NCI-H446 (cell line): ENCODE data around the gene MAPK8IP3.
"Not testable (repeated sequence)": the region's sequence is repeated elsewhere in the genome, so short reads cannot be mapped to it uniquely, and the experiment has no call there.

ENCODE experiments used
- DNase-seq, 2 experiments: peaks; one replicate each; lab custom pipeline; 2025; lab: John Stamatoyannopoulos, UW

The MAPK8IP3 gene

DNA sequence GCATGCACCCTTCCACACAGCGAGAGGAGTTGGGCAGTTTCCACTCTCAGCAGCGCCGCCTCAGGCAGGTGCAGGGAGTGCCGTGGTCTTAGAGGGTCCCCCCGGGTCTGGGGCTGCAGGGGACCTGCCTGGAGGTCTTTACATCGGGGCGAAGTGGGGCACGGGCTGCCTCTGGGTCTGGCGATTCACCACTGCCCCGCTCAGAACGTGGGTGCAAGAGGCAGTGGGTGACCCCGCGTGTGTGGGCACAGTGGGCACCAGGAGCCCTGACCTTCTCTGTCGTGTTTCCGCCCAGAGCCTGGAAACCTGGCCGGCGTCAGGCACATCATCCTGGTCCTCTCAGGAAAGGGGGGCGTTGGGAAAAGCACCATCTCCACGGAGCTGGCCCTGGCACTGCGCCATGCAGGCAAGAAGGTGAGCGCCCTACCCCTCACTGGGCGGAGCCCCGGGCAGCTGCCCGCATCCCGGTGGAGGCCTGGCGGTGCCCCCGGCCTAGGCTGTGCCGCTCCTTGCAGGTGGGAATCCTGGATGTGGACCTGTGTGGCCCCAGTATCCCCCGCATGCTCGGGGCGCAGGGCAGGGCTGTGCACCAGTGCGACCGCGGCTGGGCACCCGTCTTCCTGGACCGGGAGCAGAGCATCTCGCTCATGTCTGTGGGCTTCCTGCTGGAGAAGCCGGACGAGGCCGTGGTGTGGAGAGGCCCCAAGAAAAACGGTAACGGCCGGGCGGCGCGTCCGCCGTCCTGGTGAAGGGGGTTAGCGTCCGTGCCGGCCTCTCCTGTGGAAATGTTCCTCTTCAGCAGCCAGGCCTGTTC is 80.5 kb downstream of the MAPK8IP3 start:
- DNase-seq, result no peak

DNA sequence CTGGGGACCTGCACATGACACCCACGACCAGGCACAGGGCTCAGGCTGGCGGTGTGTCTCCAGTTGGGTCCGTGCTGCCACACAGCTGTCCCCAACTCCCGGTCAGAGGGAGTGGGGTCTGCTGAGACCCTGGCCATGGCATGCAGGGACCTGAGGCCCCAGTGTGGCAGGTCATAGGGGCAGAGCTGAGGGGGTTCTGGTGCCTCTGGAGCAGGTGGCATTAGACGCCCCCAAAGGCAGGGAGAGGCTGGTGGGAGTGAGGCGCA is 81.0 kb downstream of the MAPK8IP3 start:
- no peak for DNase-seq

DNA sequence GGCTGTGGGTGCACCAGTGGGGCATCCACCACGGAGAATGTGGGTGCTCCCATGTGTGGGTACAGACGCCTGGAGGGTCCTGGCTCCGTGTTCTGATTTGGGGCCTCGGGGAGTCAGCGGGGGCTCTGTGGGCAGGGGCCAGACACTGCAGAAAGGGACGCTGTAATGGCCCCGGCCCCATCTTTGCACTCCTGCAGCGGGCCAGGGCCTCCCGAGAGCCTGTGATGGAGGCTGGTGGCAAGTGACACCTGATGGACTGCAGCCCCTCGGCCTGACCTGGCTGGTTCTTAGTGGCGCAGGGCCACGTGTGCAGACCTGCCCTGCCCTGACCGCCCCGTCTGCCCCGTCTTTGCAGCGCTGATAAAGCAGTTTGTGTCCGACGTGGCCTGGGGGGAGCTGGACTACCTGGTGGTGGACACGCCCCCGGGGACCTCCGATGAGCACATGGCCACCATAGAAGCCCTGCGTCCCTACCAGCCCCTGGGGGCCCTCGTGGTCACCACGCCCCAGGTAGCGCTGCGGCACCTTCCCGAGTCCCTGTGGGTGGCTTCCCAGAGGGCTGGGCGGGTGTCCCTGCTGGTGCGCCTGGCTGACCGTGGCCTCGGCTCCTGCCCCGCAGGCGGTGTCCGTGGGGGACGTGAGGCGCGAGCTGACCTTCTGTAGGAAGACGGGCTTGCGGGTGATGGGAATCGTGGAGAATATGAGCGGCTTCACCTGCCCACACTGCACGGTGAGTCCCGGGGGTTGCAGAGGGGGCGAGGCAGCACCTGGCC is 81.5 kb downstream of the MAPK8IP3 start:
- DNase-seq, result no peak

DNA sequence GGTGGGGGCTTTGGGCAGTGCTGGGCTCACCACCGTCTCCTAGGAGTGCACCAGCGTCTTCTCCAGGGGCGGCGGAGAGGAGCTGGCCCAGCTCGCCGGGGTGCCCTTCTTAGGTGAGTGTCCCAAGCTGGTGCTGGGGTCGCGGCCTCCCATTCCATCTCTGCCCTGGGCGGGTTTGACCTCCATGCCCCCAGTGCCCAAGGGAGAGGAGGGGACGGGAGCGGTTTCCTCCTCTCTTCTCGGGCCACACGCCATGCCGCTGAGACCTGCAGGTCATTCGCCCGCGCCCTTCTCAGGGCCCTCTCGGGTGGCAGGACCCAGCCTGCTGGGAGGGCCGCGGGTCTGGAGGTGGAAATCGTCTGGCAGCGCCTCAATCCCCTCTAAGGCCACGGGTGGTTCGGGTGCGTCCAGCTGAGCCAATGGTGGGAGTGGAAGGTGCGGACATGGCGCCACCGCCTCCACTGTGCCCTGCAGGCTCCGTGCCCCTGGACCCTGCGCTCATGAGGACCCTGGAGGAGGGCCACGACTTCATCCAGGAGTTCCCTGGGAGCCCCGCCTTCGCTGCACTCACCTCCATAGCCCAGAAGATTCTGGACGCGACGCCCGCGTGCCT is 82.2 kb downstream of the MAPK8IP3 start:
- no peak for DNase-seq

DNA sequence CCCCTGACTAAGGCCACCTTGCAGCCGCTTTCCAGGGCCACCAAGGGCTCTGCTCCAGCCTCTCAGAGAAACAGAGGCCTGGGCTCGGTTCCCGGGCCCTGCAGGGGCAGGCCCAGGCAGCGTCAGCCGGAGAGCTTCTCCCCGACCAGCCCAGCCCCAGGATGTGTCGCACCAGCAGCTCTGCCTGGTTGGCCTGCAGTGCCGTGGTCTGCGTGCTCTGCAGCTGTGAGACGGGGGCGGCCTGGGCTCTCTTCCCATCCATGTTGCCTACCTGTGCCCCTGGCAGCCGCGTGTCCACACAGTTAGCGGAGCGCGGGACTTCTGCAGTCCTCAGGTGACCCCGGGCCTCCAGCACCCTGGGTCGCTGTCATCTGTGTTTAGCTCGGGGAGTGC is 82.7 kb downstream of the MAPK8IP3 start:
- DNase-seq, result no peak

DNA sequence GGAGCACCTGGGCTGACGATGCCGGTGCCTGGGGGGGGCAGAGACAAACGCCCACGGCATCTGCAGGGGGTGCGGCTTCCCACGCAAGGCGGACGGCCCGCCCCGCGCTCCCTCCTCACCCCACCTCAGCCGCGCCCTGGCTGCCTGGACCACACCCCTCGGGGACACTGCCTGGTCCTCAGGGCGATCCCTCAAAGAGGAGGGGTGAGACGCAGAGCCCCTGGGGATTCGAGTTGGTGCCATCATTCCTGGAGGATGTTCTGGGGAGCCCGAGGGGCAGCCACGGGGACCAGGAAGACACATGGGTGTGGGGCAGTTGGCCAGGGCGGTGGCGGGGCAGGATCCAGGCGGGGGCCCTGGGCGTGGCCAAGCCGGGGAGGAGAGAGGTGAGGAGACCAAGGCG is 83.6 kb downstream of the MAPK8IP3 start:
- DNase-seq, result no peak

DNA sequence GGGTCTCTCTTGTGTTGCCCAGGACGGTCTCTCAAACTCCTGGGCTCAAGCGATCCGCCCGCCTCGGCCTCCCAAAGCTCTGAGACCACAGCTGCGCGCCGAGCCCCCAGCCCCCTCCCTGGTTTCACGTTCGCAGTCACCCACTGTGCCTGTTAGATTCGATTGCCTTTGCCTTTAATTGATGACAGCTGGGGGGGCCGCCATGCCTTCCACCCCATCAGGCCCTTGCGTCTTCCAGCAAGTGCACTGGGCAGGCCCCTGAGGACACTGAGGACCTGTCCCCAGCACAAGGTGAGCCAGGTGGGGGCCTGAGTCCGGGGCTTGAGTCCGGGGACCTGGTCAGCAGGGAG is 84.2 kb downstream of the MAPK8IP3 start:
- DNase-seq, result no peak

DNA sequence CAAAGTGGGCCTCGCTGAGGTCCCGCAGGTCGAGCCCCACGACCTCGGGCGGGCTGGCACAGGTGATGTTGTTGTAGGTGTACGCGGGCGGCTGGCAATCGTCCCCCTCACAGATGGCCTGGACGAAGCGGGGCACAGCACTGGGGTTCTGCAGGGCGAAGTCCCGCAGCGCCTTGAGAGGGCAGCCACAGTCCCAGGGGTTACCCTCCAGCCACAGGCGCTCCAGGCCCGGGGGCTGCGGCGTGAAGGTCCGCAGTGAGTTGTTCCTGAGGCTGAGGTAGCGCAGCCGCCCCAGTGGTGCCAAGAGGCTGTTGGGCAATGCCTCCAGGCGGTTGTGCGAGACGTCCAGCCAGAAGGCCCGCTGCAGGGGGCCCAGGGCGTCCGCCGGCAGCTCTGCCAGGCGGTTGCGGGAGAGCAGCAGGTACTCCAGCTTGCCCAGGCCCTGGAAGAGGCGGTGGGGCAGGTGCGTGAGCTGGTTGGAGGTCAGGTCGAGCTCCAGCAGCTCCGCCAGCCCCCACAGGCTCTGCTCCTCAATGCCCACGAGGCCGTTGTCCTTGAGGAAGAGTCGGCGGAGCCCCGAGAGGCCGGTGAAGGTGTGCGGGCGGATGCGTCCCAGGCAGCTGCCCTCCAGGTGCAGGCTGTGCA is 84.7 kb downstream of the MAPK8IP3 start:
- no peak for DNase-seq

DNA sequence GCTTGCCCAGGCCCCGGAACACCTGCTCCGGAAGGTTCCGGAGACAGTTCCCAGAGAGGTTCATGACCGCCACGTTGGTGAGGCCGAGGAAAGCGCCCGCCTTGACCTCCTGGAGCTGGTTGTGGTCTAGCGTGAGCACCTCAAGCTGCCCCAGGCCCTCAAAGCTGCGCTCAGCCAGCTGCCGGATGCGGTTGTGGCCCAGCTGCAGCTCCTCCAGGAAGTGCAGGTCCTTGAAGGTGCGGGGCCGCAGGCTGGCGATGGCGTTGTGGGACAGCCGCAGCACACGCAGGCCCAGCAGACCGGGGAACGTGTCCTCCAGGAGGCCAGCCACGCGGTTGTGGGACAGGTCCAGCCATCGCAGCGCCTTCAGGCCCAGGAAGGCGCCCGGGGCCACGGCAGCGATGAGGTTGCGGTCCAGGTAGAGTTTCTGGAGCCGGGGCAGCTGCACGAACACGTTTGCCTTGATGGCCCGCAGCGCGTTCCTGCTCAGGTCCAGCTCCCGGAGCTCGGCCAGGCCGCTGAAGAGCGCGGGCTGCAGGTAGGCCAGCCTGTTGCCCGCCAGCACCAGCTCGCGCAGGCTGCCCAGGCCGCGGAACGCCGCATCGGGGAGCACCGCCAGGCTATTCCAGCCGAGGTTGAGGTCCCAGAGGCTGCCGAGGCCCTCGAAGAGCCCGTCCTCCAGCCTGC is 85.4 kb downstream of the MAPK8IP3 start:
- DNase-seq, result no peak

DNA sequence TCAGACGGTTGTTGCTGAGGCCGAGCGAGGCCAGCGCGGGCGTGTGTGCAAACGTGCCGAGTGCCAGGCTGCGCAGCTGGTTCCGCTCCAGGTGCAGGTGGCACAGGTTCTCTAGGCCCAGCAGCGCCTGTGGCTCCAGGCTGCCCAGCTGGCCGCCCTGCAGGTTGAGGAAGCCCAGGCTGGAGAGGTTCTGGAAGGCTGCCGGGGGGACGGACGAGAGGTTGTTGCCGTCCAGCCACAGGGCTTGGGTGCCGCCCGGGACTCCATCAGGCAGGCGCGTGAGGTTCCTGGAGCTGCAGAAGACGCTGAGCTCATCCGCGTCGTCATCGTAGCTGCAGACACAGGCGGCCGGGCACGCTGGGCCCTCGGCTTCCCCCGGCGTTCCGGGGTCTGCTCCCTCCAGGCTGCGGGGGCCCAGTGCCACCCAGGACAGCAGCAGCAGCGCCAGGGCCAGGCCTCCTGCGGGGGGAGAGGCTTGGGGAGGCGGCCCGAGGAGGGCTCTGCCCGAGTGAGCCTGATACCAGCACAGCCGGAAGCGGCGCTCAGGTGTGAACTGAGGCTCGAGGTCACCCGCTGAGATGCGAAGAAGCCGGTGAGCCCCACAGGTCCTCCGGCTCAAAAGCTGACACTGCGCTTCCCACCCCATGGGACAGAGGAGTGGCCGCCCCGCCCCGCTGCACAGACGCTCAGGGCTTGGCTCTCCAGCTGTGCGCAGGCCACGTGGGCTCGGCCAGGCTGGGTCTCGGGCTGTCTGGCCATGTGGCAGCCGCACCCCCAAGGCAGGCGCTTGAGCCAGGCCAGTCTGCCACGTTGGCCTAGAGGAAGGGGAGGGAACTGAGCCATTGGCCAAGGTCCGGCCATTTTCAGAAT is 86.2 kb downstream of the MAPK8IP3 start:
- no peak for DNase-seq

DNA sequence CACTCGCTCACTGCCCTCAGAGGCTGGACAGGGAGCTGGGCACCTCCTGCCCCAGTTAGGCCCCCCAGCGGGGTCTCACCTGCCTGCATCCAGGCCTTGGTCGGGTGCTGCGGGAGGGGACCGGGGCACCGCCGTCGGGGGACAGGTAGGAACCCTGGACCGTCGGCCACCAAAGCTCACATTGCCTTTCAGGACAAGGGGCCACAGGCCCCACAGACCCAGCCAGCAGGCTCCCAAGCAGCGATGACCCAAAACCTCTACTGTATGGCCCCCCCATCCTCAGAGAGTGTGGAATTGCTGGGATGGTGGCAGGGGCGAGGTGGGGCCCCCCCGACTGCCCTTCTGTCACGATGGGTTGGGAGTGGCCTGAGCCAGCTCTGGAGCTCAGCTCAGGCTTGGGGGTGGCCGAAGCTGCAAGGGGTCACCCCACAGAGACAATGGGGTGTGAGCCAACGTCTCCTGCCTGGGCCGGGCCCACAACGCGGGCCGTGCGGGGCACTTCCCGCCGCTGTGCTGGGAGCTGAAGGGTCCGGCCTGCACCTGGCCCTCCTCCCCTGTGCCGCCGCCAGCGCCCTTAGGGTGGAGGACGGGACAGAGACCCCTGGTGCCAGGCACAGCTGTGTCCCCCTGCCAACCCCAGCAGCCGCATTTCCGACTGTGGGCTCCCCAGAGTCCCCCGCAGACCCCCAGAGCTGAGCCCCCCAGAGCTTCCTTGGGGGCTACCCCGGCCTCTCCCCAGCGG is 87.0 kb downstream of the MAPK8IP3 start:
- no peak for DNase-seq

DNA sequence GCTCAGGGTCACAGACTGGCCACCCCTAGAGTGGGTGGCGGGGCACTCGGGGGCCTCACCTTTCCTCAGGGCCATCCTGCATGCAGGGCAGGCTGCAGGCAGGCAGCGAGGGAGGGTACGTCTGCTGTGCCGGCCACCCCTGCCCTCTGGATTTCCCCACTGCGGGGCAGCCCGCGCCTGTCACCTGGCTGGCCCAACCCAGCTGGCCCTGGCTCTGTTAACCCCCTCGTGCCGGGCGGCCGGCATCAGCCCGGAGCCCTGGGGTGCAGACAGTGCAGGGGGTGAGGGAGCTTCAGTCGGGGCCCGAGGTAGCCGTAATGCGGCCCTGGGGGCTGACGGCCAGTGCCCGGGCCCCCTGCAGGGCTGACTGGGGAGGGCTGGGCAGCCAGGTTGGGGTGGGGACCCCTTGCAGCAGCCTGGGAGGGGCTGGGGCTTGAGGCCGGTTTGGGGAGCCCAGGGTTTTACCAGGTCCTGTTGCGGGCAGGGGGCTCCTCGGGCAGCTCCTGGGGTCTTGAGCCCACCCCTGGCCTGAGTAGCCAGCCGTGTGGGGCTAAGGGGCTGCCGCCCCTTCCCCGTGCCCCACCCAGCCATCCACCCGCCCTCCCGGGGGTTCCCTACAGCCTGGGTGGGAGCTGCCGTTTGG is 87.7 kb downstream of the MAPK8IP3 start, which contains the start of gene IGFALS:
Gene IGFALS, minus strand, starts transcription at position 128 of the 643 bp plus-strand sequence. Its CDS starts 53 bp downstream, at position 75.
- no peak for DNase-seq

DNA sequence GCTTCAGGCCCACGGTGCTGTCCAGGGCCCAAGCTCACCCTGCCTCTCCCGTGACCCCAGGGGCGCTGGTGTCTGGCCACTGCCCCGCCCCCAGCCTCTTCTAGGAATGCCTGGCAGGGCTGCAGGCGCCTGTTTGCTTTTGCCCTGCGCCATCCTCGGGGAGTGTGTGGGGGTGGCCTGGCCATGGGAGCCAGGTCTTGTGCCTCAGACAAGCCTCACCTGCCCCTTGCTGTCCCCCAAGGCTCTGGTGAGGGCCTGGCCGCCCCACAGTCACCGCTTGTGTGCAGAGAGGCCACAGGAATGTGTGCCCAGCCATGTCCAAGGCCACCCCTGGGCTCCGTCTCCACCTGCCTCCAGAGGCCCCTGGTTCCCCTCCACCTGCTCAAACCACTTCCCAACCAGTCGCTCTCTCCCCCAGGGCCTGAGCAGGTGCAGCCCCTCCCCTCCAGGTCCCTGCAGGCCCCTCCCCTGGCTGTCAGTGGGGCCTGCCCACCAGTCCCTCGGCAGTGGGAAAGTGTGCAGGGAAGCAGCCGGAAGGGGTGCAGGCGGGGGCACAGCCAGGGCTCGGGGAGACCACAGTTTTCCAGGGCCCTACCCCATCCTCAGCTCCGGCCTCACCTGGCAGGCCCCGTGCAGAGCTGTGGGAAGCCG is 88.4 kb downstream of the MAPK8IP3 start:
- no peak for DNase-seq

DNA sequence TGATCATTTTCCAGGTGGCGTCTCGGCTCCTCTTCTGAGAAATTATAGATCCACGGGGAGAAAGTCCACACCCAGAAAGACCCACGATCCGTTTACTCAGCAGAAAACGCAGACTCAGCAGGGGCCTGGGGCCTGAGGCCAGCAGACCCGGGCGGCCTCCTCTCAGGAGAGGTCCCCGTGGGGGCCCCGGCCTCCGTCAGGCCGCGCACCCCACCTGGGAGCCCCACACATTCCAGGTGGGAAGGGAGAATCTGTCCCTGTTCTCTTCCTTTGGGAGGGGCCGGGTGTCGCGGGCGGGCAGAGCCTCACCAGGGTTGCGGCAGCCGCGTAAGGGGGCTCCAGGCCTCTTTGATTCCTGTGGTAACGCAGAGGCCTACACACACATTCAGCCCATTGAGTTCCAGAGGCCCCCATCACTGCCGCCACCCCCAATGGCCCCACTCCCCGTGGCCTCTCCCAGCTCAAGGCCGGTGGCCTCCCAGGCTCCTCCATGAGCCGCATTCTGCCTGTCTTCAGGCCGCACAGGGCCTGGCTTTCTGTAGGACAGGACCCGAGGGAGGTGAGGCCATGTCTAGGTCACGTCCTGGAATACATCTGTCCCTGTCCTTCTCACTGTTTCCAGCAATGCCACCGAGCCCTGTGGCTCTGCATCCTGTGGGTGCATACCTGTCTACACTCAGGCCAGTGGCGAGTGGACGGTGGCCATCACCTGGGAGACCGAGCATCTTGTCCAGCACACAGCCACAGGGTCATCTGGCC is 89.1 kb downstream of the MAPK8IP3 start:
- DNase-seq, result no peak

DNA sequence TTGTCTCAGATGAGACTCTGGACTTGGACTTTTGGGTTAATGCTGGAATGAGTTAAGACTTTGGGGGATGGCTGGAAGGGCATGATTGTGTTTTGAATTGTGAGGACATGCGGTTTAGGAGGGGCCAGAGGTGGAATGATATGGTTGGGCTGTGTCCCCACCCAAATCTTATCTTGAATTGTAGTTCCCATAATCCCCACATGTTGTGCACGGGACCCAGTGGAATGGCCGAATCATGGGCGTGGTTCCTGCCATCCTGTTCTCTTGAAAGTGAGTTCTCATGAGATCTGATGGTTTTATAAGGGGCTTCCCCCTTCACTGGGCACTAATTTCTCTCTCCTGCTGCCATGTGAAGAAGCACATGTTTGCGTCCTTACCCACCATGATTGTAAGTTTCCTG is 93.3 kb downstream of the MAPK8IP3 start:
- not testable (repeated sequence) for DNase-seq

DNA sequence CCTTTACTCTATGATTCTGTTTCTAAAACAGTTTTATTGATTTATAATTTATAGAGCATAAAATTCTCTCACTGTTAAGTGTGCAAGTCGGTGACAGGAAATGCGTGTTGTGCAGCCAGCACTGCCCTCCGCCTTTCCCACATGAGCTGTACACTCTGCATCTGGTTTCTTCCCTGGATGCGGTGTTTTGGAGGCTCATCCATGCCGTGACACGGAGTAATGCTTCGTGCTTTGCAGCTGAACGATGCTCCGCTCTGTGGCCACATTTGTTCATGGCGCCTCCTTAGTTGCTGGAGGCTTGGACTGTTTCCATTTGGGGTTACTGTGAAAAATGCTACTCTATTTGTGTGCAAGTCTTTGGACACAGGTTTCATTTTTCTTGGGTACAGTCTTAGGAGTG is 94.7 kb downstream of the MAPK8IP3 start:
- DNase-seq, result no peak

DNA sequence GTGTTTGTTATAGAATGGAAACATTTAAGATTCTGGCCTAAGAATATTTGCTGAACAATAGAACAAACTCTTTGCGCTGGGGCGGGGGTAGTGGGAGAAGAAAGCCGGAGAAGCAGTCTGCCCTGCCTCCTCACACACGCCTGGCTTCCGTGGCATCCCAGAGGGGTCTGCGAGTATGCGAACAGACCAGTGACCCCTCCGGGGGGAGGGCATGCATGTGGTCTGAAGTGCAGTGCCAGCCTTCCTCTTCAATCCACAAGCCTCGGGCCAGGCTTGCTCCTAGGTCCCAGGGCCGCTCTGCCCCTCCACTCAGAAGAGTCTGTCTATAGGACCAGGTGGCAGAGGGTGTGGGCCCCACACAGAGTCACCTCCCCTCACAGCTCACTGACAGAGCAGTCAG is 101.6 kb downstream of the MAPK8IP3 start:
- no peak for DNase-seq

DNA sequence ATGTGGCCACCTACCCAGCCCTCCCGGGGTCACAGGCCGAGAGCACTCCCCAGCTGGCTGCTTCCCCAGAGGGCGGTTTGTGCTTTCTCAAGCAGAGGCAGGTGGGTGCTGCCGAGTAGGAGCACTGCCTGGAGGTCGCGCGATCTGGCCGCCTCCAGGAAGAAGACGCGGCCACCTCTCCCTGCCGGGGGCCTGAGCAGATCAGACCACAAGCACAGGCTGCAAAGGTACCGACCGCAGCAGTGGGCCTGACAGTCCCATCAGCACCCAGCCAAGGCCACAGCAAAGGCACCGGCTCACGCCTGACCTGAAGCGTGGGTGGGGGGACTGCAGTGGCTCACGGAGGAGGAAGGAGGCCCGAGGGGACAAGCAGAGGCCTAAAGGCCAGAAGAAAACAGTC is 102.7 kb downstream of the MAPK8IP3 start:
- DNase-seq, result no peak
